CD4-positive, CD25-positive, alpha-beta regulatory T cell (primary cell): Measurements from ENCODE around the gene OR2AT4. TPM values are rescaled to one million over a fixed set of nuclear protein-coding genes. Genes with fewer than 3 reads are reported as not detected.

Experiments
- ATAC-seq, 2 donors: fragments of 150-1000 bp; cut with Tn5 transposase; one replicate each; pipeline ENCODE4 v1.10.0; 2021; ENCODE audit warnings: low read depth in 2 of 2, moderate number of reproducible peaks in 2 of 2, moderate library complexity in 1 of 2
- DNase-seq, 3 donors: peaks; one replicate each; pipeline versions ENCODE4 v3.0.0 to v3.0.0-alpha.2; 2012 to 2022; ENCODE audit warnings: mixed read lengths in 1 of 3
- H3K27ac ChIP-seq: one replicate; pipeline ENCODE4 v1.7.0; 2013; ENCODE audit warnings: mild to moderate bottlenecking, low read length; ENCODE audit not compliant: insufficient read depth, poor library complexity, severe bottlenecking
- H3K27me3 ChIP-seq: one replicate; pipeline ENCODE4 v1.7.0; 2013; ENCODE audit warnings: low read length; ENCODE audit not compliant: control insufficient read depth, insufficient read depth
- H3K36me3 ChIP-seq: one replicate; pipeline ENCODE4 v1.7.0; 2013; ENCODE audit warnings: mild to moderate bottlenecking, low read length, moderate library complexity; ENCODE audit not compliant: control insufficient read depth, insufficient read depth
- H3K4me1 ChIP-seq: 2 replicates; pipeline ENCODE4 v1.7.0; 2013; ENCODE audit warnings: mild to moderate bottlenecking, low read length; ENCODE audit not compliant: insufficient read depth, control insufficient read depth, poor library complexity, severe bottlenecking
- H3K4me3 ChIP-seq: one replicate; pipeline ENCODE4 v1.7.0; 2013; ENCODE audit warnings: low read depth, mild to moderate bottlenecking, low read length, moderate library complexity
- H3K9me3 ChIP-seq, 2 experiments: 1 replicate in 1 of 2; 2 replicates in 1 of 2; pipeline ENCODE4 v1.7.0; 2013; ENCODE audit warnings: low read length in 2 of 2, mild to moderate bottlenecking in 1 of 2, moderate library complexity in 1 of 2; ENCODE audit not compliant: control insufficient read depth in 2 of 2
- H3K27ac Mint-ChIP-seq, 3 donors: one replicate each; pipeline ENCODE4 v1.8.0; 2020 to 2022; ENCODE audit warnings: mild to moderate bottlenecking in 3 of 3, mixed read lengths in 3 of 3, moderate library complexity in 2 of 3
- H3K27me3 Mint-ChIP-seq: one replicate; pipeline ENCODE4 v1.8.0; 2022; ENCODE audit warnings: mild to moderate bottlenecking, mixed read lengths
- H3K36me3 Mint-ChIP-seq: one replicate; pipeline ENCODE4 v1.8.0; 2020; ENCODE audit warnings: mixed read lengths
- H3K4me1 Mint-ChIP-seq, 4 donors: one replicate each; pipeline ENCODE4 v1.8.0; 2020 to 2022; ENCODE audit warnings: mixed read lengths in 4 of 4, mild to moderate bottlenecking in 1 of 4
- H3K4me3 Mint-ChIP-seq, 4 donors: one replicate each; pipeline ENCODE4 v1.8.0; 2020 to 2022; ENCODE audit warnings: mild to moderate bottlenecking in 4 of 4, mixed read lengths in 4 of 4, moderate library complexity in 3 of 4
- H3K9me3 Mint-ChIP-seq, 7 donors: one replicate each; pipeline ENCODE4 v1.8.0; 2020 to 2022; ENCODE audit warnings: mixed read lengths in 7 of 7, mild to moderate bottlenecking in 3 of 7, moderate library complexity in 2 of 7
- polyA plus RNA-seq, 4 donors: library from polyadenylated mRNA; unstranded; fragments of 300-500 nt; fragmentation: Illumina TruSeq; gene quantifications; one replicate each; pipeline ENCODE4 v1.2.3, GENCODE V29; 2021
- total RNA-seq: library from RNA; stranded (reverse); gene quantifications from one replicate; pipeline ENCODE4 v1.2.3, GENCODE V29; 2022

The OR2AT4 gene
- total RNA-seq = not detected
- polyA plus RNA-seq = not detected

DNA sequence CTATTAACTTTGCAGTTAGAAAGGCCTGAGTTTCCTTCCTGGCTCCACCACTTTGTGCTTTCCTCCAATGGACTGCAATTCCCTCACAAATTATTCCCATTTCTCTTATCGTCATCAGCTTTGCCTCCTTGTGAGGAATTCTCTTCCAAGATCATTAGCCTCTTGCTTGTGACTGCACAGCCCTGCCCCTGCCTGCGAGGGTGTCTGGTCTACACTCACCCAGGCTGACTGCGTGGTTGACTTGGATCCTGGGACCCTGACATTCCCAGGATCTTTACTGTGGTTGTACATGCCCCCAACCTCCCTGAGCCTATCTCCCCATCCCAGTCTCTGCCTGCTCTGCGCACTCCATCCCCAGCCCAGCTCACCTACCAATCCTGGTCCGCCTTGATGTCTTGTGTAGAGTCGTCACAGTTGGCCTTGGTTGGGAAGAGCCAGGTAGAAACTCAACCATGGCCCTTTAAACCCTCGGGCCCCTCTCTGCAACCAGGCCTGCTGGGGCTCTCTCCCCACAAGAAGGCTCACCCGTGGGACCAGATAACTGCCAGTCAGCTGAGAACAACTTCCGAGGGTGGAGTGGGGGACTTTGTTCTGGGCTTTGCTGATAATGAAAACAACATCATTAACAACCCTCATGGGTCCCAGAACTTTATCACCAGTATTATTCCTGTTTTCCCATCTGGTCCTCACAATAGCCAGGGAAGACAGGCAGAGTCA lies at the start of gene OR2AT4:
Gene OR2AT4, minus strand, starts transcription at position 421 of the 717 bp plus-strand sequence.
- H3K36me3 ChIP-seq = no peaks in the 10 kb centered on the region
- Mint-ChIP-seq H3K4me1 (no peaks in the 10 kb centered on the region), H3K27me3 (peaks cover 24% of the 10 kb centered on the region), H3K36me3 (no peaks in the 10 kb centered on the region), H3K9me3 (peaks cover 0 to 2% (median under 1%) of the 10 kb centered on the region in 7 donors), H3K4me3 (no peak within 1 kb of the TSS), H3K27ac (no peak within 1 kb of the TSS)
- no peaks in the 10 kb centered on the region for H3K4me1 ChIP-seq
- DNase-seq (no peak), ATAC-seq (no peak)
- no peak within 1 kb of the TSS for H3K4me3 ChIP-seq
- no peak within 1 kb of the TSS for H3K27ac ChIP-seq
- H3K9me3 ChIP-seq = peaks cover under 1 to 4% of the 10 kb centered on the region in 2 experiments
- H3K27me3 ChIP-seq = peaks cover 4% of the 10 kb centered on the region

DNA sequence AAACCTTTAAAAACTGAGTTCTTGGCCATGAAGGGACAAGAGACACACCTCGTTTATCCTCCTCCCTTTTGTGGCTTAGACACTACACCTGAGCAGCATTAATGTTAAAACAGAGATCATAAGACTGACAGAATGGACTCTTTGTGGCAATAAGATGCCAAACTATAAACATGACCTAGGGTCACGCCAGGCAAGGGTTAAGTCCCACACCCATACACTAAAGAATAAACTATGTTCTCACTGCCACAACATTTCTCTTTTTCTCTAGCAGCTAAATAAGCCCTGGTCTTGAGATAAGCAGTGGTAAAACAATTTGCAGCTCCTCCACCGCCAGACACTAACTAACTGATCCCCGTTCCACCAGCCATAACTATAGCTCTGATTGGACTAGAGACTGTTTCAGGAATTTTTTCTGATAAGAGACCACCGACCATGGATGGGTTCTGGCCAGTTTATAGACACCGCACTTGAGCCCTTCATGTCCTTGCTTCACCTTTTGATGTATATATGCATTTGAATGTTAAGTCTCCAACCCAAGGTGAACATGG lies 49.4 kb upstream of the OR2AT4 start:
- no peaks in the 10 kb centered on the region for H3K9me3 ChIP-seq
- H3K36me3 Mint-ChIP-seq = no peaks in the 10 kb centered on the region
- peak overlapping the region in 2 of 3 donors; percentile 5 to 6 for H3K27ac Mint-ChIP-seq

DNA sequence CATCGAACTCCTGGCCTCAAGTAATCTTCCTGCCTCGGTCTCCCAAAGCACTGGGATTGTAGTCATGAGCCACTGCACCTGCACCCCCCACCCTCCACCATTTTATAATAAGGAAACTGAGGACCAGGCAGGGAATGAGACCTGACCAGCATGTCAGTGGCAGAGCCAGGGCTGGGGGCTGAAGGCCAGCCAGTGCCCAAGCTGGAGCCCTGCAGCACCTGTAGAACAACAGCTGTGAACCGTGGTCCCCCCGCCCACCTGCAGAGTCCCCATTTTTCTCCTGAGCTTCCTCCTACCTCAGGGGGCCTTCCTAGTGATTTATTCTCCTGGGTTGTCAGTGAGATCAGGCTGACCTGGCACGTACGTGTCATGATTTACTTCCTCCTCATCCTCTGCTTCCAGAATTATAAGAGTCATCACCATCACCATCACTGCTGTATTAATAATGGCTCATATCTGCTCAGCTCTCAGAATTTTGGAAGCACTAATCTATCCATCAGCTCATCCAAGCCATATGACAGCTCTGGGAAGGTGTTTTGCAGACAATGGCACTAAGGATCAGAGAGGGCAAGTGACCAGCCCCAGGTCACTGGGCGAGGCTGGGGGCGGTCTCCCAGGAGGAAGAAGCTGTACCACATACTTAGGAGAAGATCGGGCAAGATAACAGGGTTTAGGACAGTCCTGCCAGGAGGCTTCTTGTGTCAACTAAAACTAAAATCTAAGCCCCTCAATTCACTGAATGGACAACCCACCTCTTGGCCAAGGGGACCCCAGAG lies 48.7 kb upstream of the OR2AT4 start:
- Mint-ChIP-seq H3K9me3 (no peaks in the 10 kb centered on the region), H3K4me3 (no peak overlapping the region), H3K4me1 (peaks cover 4 to 46% (median 33%) of the 10 kb centered on the region in 4 donors), H3K27ac (peak overlapping the region in 2 of 3 donors; percentile 16 to 67), H3K36me3 (no peaks in the 10 kb centered on the region), H3K27me3 (peaks cover 5% of the 10 kb centered on the region)
- Histone ChIP-seq H3K9me3 (no peaks in the 10 kb centered on the region), H3K4me3 (no peak overlapping the region), H3K4me1 (peaks cover 34% of the 10 kb centered on the region), H3K27ac (no peak overlapping the region), H3K27me3 (no peaks in the 10 kb centered on the region), H3K36me3 (no peaks in the 10 kb centered on the region)
- no peak for ATAC-seq
- no peak for DNase-seq

More for the DNA sequence above, 49.4 kb upstream of the OR2AT4 start:
- H3K4me3 ChIP-seq = no peak overlapping the region
- Mint-ChIP-seq H3K4me3 (no peak overlapping the region), H3K4me1 (peaks cover 4 to 39% (median 29%) of the 10 kb centered on the region in 4 donors), H3K27me3 (no peaks in the 10 kb centered on the region), H3K9me3 (no peaks in the 10 kb centered on the region)
- no peak overlapping the region for H3K27ac ChIP-seq
- H3K4me1 ChIP-seq = peaks cover 28% of the 10 kb centered on the region
- no peak for DNase-seq
- ATAC-seq = no peak
- no peaks in the 10 kb centered on the region for H3K27me3 ChIP-seq
- no peaks in the 10 kb centered on the region for H3K36me3 ChIP-seq

DNA sequence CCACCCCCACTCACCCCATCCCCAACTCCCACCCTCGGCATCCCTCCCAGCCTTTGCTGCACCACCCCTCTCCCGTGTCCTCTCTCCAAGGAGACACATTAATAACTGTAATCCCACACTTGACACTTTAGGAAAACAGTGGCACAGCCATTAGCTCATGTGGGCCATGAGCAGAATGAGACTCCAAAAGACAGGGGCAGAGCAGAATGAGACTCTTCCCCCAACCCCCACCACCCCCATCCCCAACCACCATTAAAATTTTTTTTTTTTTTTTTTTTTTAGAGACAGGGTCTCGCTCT lies 48.0 kb upstream of the OR2AT4 start:
- ATAC-seq = no peak

DNA sequence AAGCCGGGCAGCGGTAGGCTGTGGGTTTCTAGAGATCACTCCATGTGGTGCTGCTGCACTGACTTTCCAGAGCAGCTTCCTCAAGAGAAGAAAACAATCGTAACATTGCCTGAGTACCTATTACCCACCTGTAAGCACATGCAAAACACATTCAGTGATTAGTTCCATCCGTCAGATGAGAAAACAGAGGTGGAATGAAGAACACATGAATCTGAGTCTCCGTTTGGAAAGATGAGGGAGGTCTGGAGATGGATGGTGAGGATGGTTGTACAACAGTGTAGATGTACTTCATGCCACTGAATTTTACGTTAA lies 46.7 kb upstream of the OR2AT4 start:
- H3K27ac ChIP-seq = peak overlapping the region; percentile 63
- no peak for ATAC-seq
- peak overlapping the region; percentile 45 to 99 (median 91) for H3K27ac Mint-ChIP-seq
- no peaks in the 10 kb centered on the region for H3K36me3 ChIP-seq
- H3K27me3 Mint-ChIP-seq = peaks cover 6% of the 10 kb centered on the region
- H3K36me3 Mint-ChIP-seq = no peaks in the 10 kb centered on the region
- peak overlapping the region in 3 of 4 donors; percentile 17 to 67 (median 36) for H3K4me3 Mint-ChIP-seq
- no peaks in the 10 kb centered on the region for H3K9me3 Mint-ChIP-seq
- H3K4me1 ChIP-seq = peaks cover 35% of the 10 kb centered on the region
- no peaks in the 10 kb centered on the region for H3K27me3 ChIP-seq
- H3K9me3 ChIP-seq = no peaks in the 10 kb centered on the region
- peak overlapping the region; percentile 60 for H3K4me3 ChIP-seq
- peaks cover 4 to 52% (median 34%) of the 10 kb centered on the region in 4 donors for H3K4me1 Mint-ChIP-seq
- DNase-seq = no peak

More for the DNA sequence above, 48.0 kb upstream of the OR2AT4 start:
- H3K27me3 ChIP-seq = no peaks in the 10 kb centered on the region
- Mint-ChIP-seq H3K27me3 (peaks cover 6% of the 10 kb centered on the region), H3K9me3 (no peaks in the 10 kb centered on the region), H3K4me1 (peaks cover 4 to 47% (median 34%) of the 10 kb centered on the region in 4 donors), H3K36me3 (no peaks in the 10 kb centered on the region), H3K4me3 (no peak overlapping the region), H3K27ac (peak overlapping the region in 1 of 3 donors; percentile 99)
- peaks cover 35% of the 10 kb centered on the region for H3K4me1 ChIP-seq
- H3K27ac ChIP-seq = no peak overlapping the region
- H3K4me3 ChIP-seq = no peak overlapping the region
- no peak for DNase-seq
- no peaks in the 10 kb centered on the region for H3K9me3 ChIP-seq
- no peaks in the 10 kb centered on the region for H3K36me3 ChIP-seq

DNA sequence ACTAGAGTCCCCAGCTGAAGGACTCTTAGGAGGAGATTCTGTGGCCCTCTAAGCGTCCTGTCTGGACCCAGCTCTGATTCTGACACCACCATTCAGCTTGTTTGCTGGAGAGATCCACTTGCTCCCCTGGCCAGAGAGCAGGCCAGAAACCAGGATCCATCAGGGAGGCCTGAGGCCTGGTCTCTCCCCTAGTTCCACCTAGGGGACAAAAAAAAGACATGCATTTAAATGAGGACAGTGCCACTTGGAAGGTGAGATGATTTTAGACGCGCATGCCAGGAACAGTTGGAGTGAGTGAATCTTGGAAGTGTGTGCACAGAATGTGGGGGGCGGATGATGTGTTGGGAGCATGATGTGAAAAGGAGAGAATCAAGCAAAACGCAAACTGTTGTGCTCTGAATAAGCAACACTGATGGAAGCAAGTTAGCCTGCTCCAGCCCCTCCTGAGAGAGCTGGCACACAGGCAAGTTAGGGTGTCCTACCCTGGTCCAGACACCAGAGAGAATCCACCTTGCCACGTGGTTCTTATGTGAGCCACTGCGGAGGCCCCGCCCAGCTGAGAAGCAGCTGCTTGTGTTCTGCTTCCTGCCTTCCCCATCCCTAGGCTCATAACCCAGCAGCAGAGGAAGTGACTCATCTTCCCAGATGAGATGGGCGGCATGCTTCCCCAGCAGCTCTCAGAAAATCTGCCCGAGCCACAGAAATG lies 46.2 kb upstream of the OR2AT4 start:
- H3K27me3 Mint-ChIP-seq = peaks cover 6% of the 10 kb centered on the region
- no peaks in the 10 kb centered on the region for H3K9me3 Mint-ChIP-seq
- H3K27ac Mint-ChIP-seq = peak overlapping the region; percentile 45 to 99 (median 91)
- Histone ChIP-seq H3K36me3 (no peaks in the 10 kb centered on the region), H3K27me3 (no peaks in the 10 kb centered on the region), H3K4me1 (peaks cover 35% of the 10 kb centered on the region), H3K27ac (peak overlapping the region; percentile 63), H3K4me3 (peak overlapping the region; percentile 60), H3K9me3 (no peaks in the 10 kb centered on the region)
- ATAC-seq (peak; percentile 93 to 96), DNase-seq (peak; percentile 40 to 95 (median 46))
- peaks cover 4 to 52% (median 34%) of the 10 kb centered on the region in 4 donors for H3K4me1 Mint-ChIP-seq
- no peaks in the 10 kb centered on the region for H3K36me3 Mint-ChIP-seq
- H3K4me3 Mint-ChIP-seq = peak overlapping the region in 3 of 4 donors; percentile 17 to 67 (median 36)

DNA sequence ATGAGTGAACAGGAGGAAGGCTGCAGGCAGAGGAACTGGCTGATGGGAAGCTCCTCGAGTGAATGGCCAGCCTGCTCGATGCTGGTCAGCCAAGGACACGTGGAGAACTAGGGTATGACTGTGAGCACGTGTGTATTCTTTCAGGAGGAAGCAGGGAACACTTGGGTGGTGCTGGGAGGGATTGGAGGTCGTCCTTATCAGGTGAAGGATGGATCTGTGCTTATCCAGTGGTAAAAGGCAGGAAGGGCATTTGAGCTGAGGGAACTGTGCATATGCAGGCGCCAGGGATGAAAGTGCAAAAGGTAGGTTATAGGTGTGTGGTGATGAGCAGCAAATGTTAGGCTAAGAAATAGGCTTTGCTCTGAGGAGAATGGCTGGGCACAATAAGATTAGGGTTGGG lies 44.5 kb upstream of the OR2AT4 start:
- H3K27me3 ChIP-seq = no peaks in the 10 kb centered on the region
- no peaks in the 10 kb centered on the region for H3K9me3 ChIP-seq
- ATAC-seq = no peak
- Mint-ChIP-seq H3K4me1 (peaks cover 4 to 52% (median 31%) of the 10 kb centered on the region in 4 donors), H3K4me3 (peak overlapping the region in 1 of 4 donors; percentile 59), H3K27me3 (peaks cover 6% of the 10 kb centered on the region), H3K27ac (peak overlapping the region in 1 of 3 donors; percentile 45), H3K36me3 (no peaks in the 10 kb centered on the region), H3K9me3 (peaks cover 0 to 2% (median 0%) of the 10 kb centered on the region in 7 donors)
- no peaks in the 10 kb centered on the region for H3K36me3 ChIP-seq
- DNase-seq = no peak
- H3K4me3 ChIP-seq = no peak overlapping the region
- peaks cover 35% of the 10 kb centered on the region for H3K4me1 ChIP-seq
- no peak overlapping the region for H3K27ac ChIP-seq
